Cardiac fibroblast (primary cell): ENCODE measurements around the gene LMBR1L.
A peak's percentile ranks its signal among the peaks of the same experiment; 100 is the strongest.
"Not testable (repeated sequence)": the region's sequence is repeated elsewhere in the genome, so short reads cannot be mapped to it uniquely, and the experiment has no call there.

ENCODE experiments used
- DNase-seq, 2 donors: peaks; one replicate each; pipeline versions ENCODE4 v3.0.0 to v3.0.0-alpha.2; 2010; ENCODE audit warnings: low read depth in 2 of 2
- H3K4me3 ChIP-seq, 2 donors: replicated peaks in 1 of 2; 1 replicate in 1 of 2; 2 replicates in 1 of 2; pipeline ENCODE4 v1.5.1; 2011; ENCODE audit warnings: low read depth in 2 of 2, low read length in 2 of 2, mild to moderate bottlenecking in 2 of 2, moderate library complexity in 1 of 2
- CTCF ChIP-seq: IDR thresholded peaks from one replicate; pipeline ENCODE4 v1.5.1; 2011; ENCODE audit warnings: low read depth, mild to moderate bottlenecking, low read length, inconsistent platforms

LMBR1L gene

GRCh38 chr12:49131051-49131893, 20.6 kb upstream of the LMBR1L start, which contains the start of gene TUBA1B:
TSS of gene TUBA1B (minus strand) at chr12:49131395. CDS start at chr12:49131300, 95 bp downstream.
- peak; percentile 87 to 94 for DNase-seq
- H3K4me3 ChIP-seq: peak within 1 kb of the TSS; percentile 95 to 100
- TF ChIP-seq CTCF: no peak

DNA sequence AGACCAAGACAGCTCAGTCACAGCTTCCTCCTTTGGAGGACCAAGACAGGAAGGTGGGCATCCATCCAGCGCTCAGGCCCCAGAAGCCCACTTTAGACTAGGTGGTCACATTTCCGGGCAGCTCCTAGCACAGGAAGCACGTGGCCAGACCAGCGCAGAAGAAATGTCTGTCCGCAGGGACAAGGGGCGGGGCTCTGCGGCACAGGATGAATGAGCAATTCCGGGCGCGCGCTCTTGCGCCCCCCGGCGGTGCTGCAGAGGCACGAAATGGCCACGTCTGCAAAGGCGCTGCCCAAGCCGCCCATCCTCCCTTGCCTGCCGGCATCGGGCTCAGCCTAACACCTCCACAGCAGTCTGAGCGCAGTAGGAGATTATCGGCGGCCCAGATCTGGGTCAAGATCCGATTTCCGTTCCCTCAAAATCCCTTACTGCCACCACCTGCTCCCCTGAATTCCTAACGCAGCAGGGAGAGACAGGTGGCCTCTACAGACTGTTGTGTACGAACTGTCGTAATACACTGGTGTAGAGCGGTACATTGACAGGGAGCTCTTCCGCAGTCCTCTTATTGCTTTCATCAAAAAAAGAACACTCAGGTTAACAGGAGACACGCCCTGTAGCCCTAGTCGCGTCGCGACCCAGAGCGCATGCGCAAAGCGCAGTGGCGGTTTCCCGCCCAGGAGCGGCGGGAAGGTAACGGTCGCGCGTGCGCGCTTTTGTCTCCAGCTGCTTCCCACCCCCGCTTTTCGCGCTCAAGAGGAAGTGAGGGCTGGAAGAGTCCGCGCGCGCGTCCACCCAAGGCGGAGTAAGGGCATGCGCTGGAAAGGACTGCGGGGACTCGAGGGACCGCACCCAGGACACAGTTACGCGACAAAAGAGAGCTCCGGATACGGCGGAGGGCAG, 19.8 kb upstream of the LMBR1L start:
- peak; percentile 96 to 97 for DNase-seq
- peak; percentile 96 for TF ChIP-seq CTCF
- H3K4me3 ChIP-seq: peak overlapping the region; percentile 95 to 100

GRCh38 chr12:49129332-49130150, 18.9 kb upstream of the LMBR1L start:
- no peak for TF ChIP-seq CTCF
- H3K4me3 ChIP-seq: peak overlapping the region; percentile 95 to 100
- DNase-seq: no peak

GRCh38 chr12:49127971-49128370, 17.3 kb upstream of the LMBR1L start:
- DNase-seq, H3K4me3 ChIP-seq: not testable (repeated sequence)

GRCh38 chr12:49126852-49127763, 16.5 kb upstream of the LMBR1L start:
- TF ChIP-seq CTCF: no peak
- DNase-seq: no peak

GRCh38 chr12:49121047-49121696, 10.5 kb upstream of the LMBR1L start:
- TF ChIP-seq CTCF: peak; percentile 70
- peak; percentile 81 to 83 for DNase-seq
- no peak overlapping the region for H3K4me3 ChIP-seq

More at GRCh38 chr12:49126852-49127763, 16.5 kb upstream of the LMBR1L start:
- H3K4me3 ChIP-seq: no peak overlapping the region
